Fibroblast of lung (primary cell): ENCODE data around the gene LRRC47.

Experiments used
- CTCF ChIP-seq, 2 donors: IDR thresholded peaks in 1 of 2; conservative IDR thresholded peaks in 1 of 2; 1 replicate in 1 of 2; 2 replicates in 1 of 2; pipeline ENCODE4 v1.5.1; 2011 to 2012; ENCODE audit warnings: low read length in 2 of 2, control low read depth in 1 of 2, inconsistent platforms in 1 of 2, low read depth in 1 of 2, mild to moderate bottlenecking in 1 of 2
- EZH2 ChIP-seq: IDR thresholded peaks from 2 replicates; pipeline ENCODE4 v1.5.1; 2012; ENCODE audit warnings: low read length, control low read depth, mild to moderate bottlenecking; ENCODE audit errors: missing control alignments

GRCh38 chr1:3789421-3790300 lies 6.6 kb downstream of the LRRC47 start:
- TF ChIP-seq CTCF (conservative IDR thresholded peaks at IDR 0.05 in 1 of 2, IDR thresholded peaks at IDR 0.05 in 1 of 2; ENCODE audit: low read depth in 1 of 2, low read length in 2 of 2) (no peak), EZH2 (no peak)
